GM19395 (cell line): ENCODE data around the gene ZNF451.

Experiments
- ATAC-seq: cut with Tn5 transposase; IDR thresholded peaks from one replicate; pipeline ENCODE4 v1.9.1; 2021; ENCODE audit warnings: mild to moderate bottlenecking, moderate library complexity; ENCODE audit not compliant: unreplicated experiment

Gene ZNF451

GRCh38 chr6:57198926-57199636, 109.1 kb downstream of the ZNF451 start:
- ATAC-seq = no peak

GRCh38 chr6:57201718-57202117, 111.7 kb downstream of the ZNF451 start:
- ATAC-seq = no peak

GRCh38 chr6:57205550-57206328, 115.8 kb downstream of the ZNF451 start:
- no peak for ATAC-seq

- no peak for ATAC-seq
Measured at GRCh38 chr6:57207141-57207540, 117.2 kb downstream of the ZNF451 start.

GRCh38 chr6:57207872-57208271, 117.9 kb downstream of the ZNF451 start:
- no peak for ATAC-seq

- ATAC-seq = no peak
Measured at GRCh38 chr6:57209030-57209429, 119.0 kb downstream of the ZNF451 start.

GRCh38 chr6:57210060-57210459, 120.1 kb downstream of the ZNF451 start:
- ATAC-seq = no peak

- ATAC-seq = no peak
Measured at GRCh38 chr6:57215260-57215659, 125.3 kb downstream of the ZNF451 start.

GRCh38 chr6:57216235-57217101, 126.5 kb downstream of the ZNF451 start:
- no peak for ATAC-seq

- no peak for ATAC-seq
Measured at GRCh38 chr6:57217270-57217669, 127.3 kb downstream of the ZNF451 start.
